ENCODE results near the gene CYP26A1. TPM values are rescaled to one million over a fixed set of nuclear protein-coding genes. Genes with fewer than 3 reads are reported as not detected.
A peak's percentile ranks its signal among the peaks of the same experiment; 100 is the strongest.

CYP26A1 gene, protein sequence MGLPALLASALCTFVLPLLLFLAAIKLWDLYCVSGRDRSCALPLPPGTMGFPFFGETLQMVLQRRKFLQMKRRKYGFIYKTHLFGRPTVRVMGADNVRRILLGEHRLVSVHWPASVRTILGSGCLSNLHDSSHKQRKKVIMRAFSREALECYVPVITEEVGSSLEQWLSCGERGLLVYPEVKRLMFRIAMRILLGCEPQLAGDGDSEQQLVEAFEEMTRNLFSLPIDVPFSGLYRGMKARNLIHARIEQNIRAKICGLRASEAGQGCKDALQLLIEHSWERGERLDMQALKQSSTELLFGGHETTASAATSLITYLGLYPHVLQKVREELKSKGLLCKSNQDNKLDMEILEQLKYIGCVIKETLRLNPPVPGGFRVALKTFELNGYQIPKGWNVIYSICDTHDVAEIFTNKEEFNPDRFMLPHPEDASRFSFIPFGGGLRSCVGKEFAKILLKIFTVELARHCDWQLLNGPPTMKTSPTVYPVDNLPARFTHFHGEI
- under 1 TPM in 1 of 3 donors, not detected in 2; 0.35 TPM for polyA plus RNA-seq (ENCODE audit: insufficient read length in 3 of 3)
- long read RNA-seq, donor 1, result 0 reads
- long read RNA-seq, donor 2, result 0 reads
- long read RNA-seq, donor 3, result 0 reads
- long read RNA-seq, donor 4, result 0 reads
- long read RNA-seq, donor 5, result 0 reads
- long read RNA-seq, donor 6, result 0 reads
- long read RNA-seq, donor 7, result 0 reads
- long read RNA-seq, donor 8, result 0 reads
- long read RNA-seq, donor 9, result 0 reads
- long read RNA-seq, donor 10, result 0 reads
- long read RNA-seq, donor 11, result 0 reads
- long read RNA-seq, donor 12, result 0 reads
- long read RNA-seq, donor 13, result 0 reads
- long read RNA-seq, donor 14, result 0 reads
- long read RNA-seq, donor 15, result 0 reads
- long read RNA-seq, donor 16, partial matches to known transcripts, result 0 of 1 reads
- long read RNA-seq, donor 16, other reads (novel, unspliced or antisense), result 0 of 1 reads

DNA sequence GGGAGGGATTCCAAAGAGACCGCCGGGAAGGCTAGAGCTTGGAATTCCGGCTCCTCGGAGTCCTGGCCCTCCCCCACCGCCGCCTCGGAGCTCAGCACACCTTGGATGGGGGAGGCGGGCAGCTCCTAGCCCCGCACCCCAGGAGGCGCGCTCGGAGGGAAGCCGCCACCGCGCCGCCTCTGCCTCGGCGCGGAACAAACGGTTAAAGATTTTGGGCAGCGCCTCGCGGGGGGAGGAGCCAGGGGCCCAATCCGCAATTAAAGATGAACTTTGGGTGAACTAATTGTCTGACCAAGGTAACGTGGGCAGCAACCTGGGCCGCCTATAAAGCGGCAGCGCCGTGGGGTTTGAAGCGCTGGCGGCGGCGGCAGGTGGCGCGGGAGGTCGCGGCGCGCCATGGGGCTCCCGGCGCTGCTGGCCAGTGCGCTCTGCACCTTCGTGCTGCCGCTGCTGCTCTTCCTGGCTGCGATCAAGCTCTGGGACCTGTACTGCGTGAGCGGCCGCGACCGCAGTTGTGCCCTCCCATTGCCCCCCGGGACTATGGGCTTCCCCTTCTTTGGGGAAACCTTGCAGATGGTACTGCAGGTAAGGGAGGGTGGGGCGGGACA is at the start of gene CYP26A1:
Gene CYP26A1 (plus strand): TSS at position 355 of the 608 bp plus-strand sequence. CDS start 42 bp downstream, at position 397.
- DNase-seq (ENCODE audit: extremely low read depth in 1 of 11, low read depth in 9 of 11, low spot score in 4 of 11), result no peak

- DNase-seq (ENCODE audit: extremely low read depth in 1 of 11, low read depth in 9 of 11, low spot score in 4 of 11), result no peak
These were observed 47.6 kb upstream of the CYP26A1 start for GRCh38 chr10:93026072-93026471.

DNA sequence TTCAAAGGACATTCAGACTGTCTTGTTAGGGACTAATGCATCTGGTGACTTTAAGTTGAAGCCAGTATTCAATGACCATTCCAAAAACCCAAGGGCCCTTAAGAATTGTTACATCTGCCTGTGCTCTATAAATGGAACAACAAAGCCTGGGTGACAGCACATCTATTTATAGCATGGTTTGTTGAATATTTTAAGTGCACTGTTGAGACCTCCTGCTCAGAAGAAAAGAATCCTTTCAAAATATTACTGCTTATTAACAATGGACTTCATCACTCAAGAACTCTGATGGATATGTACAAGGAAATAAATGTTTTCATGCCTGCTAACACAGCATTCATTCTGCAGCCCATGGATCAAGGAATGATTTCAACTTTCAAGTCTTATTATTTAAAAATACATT is 46.2 kb upstream of the CYP26A1 start:
- DNase-seq (ENCODE audit: extremely low read depth in 1 of 11, low read depth in 9 of 11, low spot score in 4 of 11), result no peak

DNA sequence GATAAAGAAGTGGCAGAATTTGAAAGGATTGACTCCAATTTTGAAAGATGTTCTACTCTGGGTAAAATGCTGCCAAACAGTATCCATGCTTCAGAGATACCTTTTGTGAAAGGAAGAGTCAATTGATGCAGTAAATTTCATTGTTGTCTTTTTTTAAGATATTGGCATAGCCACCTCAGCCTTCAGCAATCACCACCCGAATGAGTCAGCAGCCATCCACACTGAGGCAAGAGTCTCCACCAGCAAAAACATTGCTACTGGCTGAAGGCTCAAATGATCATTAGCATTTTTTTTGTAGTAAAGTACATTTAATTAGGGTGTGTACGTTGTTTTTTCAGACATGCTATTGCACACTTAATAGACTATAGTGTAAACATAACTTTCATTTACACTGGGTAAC is 44.8 kb upstream of the CYP26A1 start:
- no peak for DNase-seq (ENCODE audit: extremely low read depth in 1 of 11, low read depth in 9 of 11, low spot score in 4 of 11)

- DNase-seq (ENCODE audit: extremely low read depth in 1 of 11, low read depth in 9 of 11, low spot score in 4 of 11), result no peak
These were observed 43.3 kb upstream of the CYP26A1 start for GRCh38 chr10:93030409-93030808.

DNA sequence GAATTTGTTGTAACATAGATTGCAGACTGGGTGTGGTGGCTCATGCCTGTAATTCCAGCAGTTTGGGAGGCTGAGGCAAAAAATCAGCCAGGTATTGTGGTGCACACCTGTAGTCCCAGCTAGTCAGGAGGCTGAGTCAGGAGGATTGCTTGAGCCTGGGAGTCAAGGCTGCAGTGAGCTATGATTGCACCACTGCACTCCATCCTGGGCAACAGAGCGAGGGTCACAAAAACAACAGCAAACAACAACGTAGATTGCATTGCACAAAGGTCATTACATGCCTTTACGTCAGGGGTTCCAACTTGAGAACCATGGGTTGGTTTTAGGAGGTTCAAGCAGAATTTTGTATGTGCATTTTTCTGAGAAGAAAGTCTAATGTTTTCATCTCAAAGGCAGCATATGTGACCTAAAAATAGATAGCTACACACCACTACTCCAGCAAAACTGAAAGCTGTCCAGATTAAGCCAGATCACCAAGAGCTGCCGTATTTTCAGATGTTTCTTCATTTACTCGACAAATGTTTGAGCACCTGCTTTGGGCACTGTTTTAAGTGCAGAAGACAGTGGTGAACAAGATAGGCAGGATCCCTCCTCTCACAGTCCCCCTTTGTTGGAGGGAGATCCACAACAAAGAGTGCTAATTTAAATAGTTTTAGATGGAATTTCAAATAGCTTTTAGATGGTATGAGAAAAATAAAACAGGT is 41.4 kb upstream of the CYP26A1 start:
- no peak for DNase-seq (ENCODE audit: extremely low read depth in 1 of 11, low read depth in 9 of 11, low spot score in 4 of 11)

DNA sequence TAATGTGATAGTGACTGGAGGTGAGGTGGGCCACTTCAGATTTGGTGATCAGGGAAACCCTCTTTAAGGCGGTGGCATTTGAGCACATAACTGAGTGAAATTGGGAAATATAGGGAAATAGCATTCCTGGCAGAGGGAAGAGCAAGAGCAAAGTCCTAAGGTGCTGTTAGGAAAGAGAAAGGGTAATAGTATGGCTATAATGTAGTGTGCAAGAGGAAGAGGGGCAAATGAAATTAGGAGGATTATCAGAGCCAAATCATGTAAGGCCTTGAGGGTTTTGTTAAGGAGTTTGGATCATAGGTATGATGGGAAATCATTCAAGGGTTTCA is 40.9 kb upstream of the CYP26A1 start:
- no peak for DNase-seq (ENCODE audit: extremely low read depth in 1 of 11, low read depth in 9 of 11, low spot score in 4 of 11)

- no peak for DNase-seq (ENCODE audit: extremely low read depth in 1 of 11, low read depth in 9 of 11, low spot score in 4 of 11)
These were observed 39.3 kb upstream of the CYP26A1 start for GRCh38 chr10:93034426-93034825.

DNA sequence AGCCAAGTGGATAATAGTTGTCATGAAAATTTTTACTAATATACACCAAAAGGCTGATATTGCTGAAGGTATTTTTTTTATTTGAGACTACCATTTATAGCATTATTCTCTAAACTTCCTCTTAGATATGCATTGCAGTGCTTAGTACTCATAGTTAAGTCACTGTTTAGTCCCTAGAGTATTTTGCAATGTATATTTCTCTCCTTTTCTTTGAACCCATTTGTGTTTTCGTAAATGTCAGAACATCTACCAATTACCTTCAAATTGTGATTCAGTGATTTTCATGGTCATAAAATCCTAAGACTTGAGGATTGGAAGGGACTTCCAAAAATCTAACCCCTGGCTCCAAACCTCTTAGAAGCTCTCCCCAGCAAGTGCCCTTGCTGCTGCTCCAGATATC is 34.6 kb upstream of the CYP26A1 start:
- no peak for DNase-seq (ENCODE audit: extremely low read depth in 1 of 11, low read depth in 9 of 11, low spot score in 4 of 11)

- DNase-seq (ENCODE audit: extremely low read depth in 1 of 11, low read depth in 9 of 11, low spot score in 4 of 11), result no peak
These were observed 34.0 kb upstream of the CYP26A1 start for GRCh38 chr10:93039721-93040120.

DNA sequence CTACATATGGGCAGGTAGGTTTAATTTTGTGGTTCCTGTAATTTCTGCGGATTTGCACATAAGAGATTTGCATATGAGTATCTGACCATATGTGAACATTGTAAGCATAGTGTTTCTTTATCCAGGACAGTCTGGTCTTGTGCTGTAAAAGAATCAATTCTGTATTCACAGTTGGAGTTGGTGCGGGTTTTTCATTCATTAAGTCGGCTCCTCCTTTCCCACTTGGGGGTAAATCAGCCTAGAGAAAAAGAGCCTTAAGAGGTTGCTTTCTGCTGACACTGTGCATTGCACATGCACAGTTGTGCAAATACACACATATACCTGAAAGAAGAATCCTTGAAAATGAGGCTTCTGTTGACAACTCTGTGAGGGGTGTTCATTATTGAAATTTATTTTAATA is 19.2 kb upstream of the CYP26A1 start:
- no peak for DNase-seq (ENCODE audit: extremely low read depth in 1 of 11, low read depth in 9 of 11, low spot score in 4 of 11)

DNA sequence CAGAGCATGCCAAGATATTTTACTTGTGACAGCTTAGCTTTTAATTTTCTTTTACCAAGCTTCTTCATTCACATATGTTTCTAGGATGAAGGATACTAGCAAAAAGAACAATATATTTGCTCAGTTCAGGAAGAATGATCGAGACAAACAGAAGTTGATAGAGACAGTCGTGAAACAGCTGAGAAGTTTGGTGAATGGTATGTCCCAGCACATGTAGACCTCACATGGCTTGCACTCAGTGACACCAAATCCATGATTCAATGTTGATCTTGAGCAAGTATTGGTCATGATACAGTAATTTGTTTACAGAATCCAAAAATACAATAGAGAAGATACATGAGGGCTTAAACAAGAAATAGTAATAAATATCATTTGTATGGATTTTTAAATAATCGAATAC is 15.6 kb upstream of the CYP26A1 start:
- no peak for DNase-seq (ENCODE audit: extremely low read depth in 1 of 11, low read depth in 9 of 11, low spot score in 4 of 11)

DNA sequence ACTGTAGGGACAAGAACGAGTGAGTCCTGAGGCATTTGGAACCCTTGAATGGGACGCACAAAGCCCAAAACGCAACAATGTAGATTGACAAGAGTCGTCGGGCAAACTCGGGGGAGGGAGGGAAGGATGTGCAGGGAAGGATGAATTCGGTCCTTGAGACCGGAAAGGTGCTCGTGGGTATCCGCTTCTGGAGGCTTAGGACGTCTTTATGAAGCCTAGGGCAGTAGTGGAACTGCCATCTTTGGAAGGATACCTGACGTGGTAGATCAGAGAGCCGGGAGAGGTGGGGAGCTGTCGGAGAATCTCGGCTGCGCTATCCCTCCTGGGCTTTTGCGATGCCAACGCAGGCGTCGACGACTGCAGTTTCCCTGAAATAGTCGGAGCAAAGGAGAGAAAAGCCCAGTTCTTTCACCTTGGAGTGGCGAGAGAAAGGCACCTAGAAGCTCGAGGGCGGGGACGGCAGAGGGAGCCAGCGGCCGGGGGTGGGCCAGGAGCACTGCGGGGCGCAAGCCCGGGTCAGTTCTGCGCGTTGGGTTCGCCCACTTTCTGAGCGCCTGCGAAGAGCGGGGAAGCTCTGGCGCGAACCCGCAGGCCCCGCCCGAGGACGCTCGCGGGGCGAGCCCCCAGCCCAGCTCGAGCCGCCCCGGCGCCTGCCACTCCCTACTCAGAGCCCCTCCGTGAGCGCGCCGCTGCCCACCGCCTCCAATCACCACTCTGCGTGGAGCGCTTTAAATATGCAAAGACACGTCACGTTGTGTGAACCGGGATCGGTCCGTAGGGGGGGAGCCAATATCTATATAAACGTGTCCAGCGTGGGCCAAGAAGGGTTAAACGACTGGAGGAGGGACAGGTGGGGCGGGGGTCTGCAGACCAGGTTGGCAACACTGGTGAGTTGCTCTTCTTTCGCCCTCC is 13.5 kb upstream of the CYP26A1 start, which contains the start of gene CYP26C1:
Gene CYP26C1 (plus strand): TSS at position 824 of the 912 bp plus-strand sequence. CDS start 466 bp downstream, outside the sequence.
- no peak for DNase-seq (ENCODE audit: extremely low read depth in 1 of 11, low read depth in 9 of 11, low spot score in 4 of 11)

GRCh38 chr10:93060887-93061593 is 12.7 kb upstream of the CYP26A1 start:
- DNase-seq (ENCODE audit: extremely low read depth in 1 of 11, low read depth in 9 of 11, low spot score in 4 of 11), result no peak

GRCh38 chr10:93061594-93062513 is 11.8 kb upstream of the CYP26A1 start:
- no peak for DNase-seq (ENCODE audit: extremely low read depth in 1 of 11, low read depth in 9 of 11, low spot score in 4 of 11)

- DNase-seq (ENCODE audit: extremely low read depth in 1 of 11, low read depth in 9 of 11, low spot score in 4 of 11), result peak in 1 of 11 donors; percentile 54
These were observed 11.1 kb upstream of the CYP26A1 start for GRCh38 chr10:93062514-93063143.
